WTC11 (cell line): Measurements from ENCODE around the gene EYS. TPM values are rescaled to one million over a fixed set of nuclear protein-coding genes. Genes with fewer than 3 reads are reported as not detected.

Experiments
- ATAC-seq: fragments of 200-7000 bp; cut with Tn5 transposase; 2 replicates; pipeline ENCODE4 v1.10.0; 2021; ENCODE audit warnings: mild to moderate bottlenecking, moderate library complexity
- CTCF ChIA-PET: fragments of 300-600 bp; sonication (Branson Sonifier 250); formaldehyde crosslinking; loops from one replicate; lab custom pipeline; 2021; ENCODE audit warnings: antibody characterized with exemption; lab: Charles Lee
- POLR2A ChIA-PET: fragments of 350-600 bp; sonication (Branson Sonifier 250); formaldehyde crosslinking; loops from one replicate; lab custom pipeline; 2021; ENCODE audit warnings: antibody characterized with exemption; lab: Charles Lee
- DNase-seq: peaks from one replicate; pipeline ENCODE4 v3.0.0; 2021; ENCODE audit warnings: low spot score
- H3K27ac Mint-ChIP-seq: 2 replicates; pipeline ENCODE4 v1.8.0; 2021; ENCODE audit warnings: mixed read lengths
- H3K27me3 Mint-ChIP-seq: 2 replicates; pipeline ENCODE4 v1.8.0; 2021; ENCODE audit warnings: low read depth, mild to moderate bottlenecking, moderate library complexity, mixed read lengths
- H3K36me3 Mint-ChIP-seq: 2 replicates; pipeline ENCODE4 v1.8.0; 2021; ENCODE audit warnings: mixed read lengths
- H3K4me1 Mint-ChIP-seq: 2 replicates; pipeline ENCODE4 v1.8.0; 2022; ENCODE audit warnings: mixed read lengths
- H3K4me3 Mint-ChIP-seq: 2 replicates; pipeline ENCODE4 v1.8.0; 2021; ENCODE audit warnings: mild to moderate bottlenecking, moderate library complexity, mixed read lengths
- H3K9me3 Mint-ChIP-seq: 2 replicates; pipeline ENCODE4 v1.8.0; 2021; ENCODE audit warnings: mixed read lengths
- ATF3 ChIP-seq: sonication (generic); formaldehyde crosslinking; conservative IDR thresholded peaks from 2 replicates; pipeline ENCODE4 v1.8.1; 2022; ENCODE audit warnings: mild to moderate bottlenecking, missing genetic modification reagents
- CTCF ChIP-seq: fragments of 200-600 bp; IDR thresholded peaks from 2 replicates; pipeline ENCODE4 v1.8.0; 2022; ENCODE audit warnings: antibody characterized with exemption
- ETV6 ChIP-seq: sonication (generic); formaldehyde crosslinking; IDR thresholded peaks from 2 replicates; pipeline ENCODE4 v1.8.1; 2022; ENCODE audit warnings: mild to moderate bottlenecking, missing genetic modification reagents
- FOXP4 ChIP-seq: sonication (generic); formaldehyde crosslinking; IDR thresholded peaks from 2 replicates; pipeline ENCODE4 v1.8.0; 2022; ENCODE audit warnings: mild to moderate bottlenecking, missing genetic modification reagents
- GTF2I ChIP-seq: fragments of 250-450 bp; sonication (Bioruptor Pico); conservative IDR thresholded peaks from 2 replicates; pipeline ENCODE4 v1.4.0; 2021; ENCODE audit warnings: mild to moderate bottlenecking
- KAT7 ChIP-seq: sonication (generic); formaldehyde crosslinking; IDR thresholded peaks from 2 replicates; pipeline ENCODE4 v1.8.1; 2023; ENCODE audit warnings: missing genetic modification reagents, mild to moderate bottlenecking, borderline replicate concordance
- MYBL2 ChIP-seq: sonication (generic); formaldehyde crosslinking; IDR thresholded peaks from 2 replicates; pipeline ENCODE4 v1.8.1; 2023; ENCODE audit warnings: mild to moderate bottlenecking, moderate library complexity, missing genetic modification reagents
- NFATC4 ChIP-seq: fragments of 250-450 bp; sonication (Bioruptor Pico); IDR thresholded peaks from 2 replicates; pipeline ENCODE4 v1.9.0; 2021; ENCODE audit warnings: mild to moderate bottlenecking
- NR1H2 ChIP-seq: sonication (generic); formaldehyde crosslinking; IDR thresholded peaks from 2 replicates; pipeline ENCODE4 v1.9.0; 2021; ENCODE audit warnings: mild to moderate bottlenecking, moderate library complexity, missing genetic modification reagents
- SMAD3 ChIP-seq: sonication (generic); formaldehyde crosslinking; IDR thresholded peaks from 2 replicates; pipeline ENCODE4 v1.8.0; 2022; ENCODE audit warnings: missing genetic modification reagents, mild to moderate bottlenecking, borderline replicate concordance
- ZMAT4 ChIP-seq: fragments of 250-450 bp; sonication (Bioruptor Pico); IDR thresholded peaks from 2 replicates; pipeline ENCODE4 v1.9.0; 2021; ENCODE audit warnings: mild to moderate bottlenecking
- ZNF317 ChIP-seq: sonication (generic); formaldehyde crosslinking; IDR thresholded peaks from 2 replicates; pipeline ENCODE4 v1.8.1; 2023; ENCODE audit warnings: low read depth, mild to moderate bottlenecking, moderate library complexity, missing genetic modification reagents, borderline replicate concordance
- ZSCAN18 ChIP-seq: fragments of 250-450 bp; sonication (Bioruptor Pico); IDR thresholded peaks from 2 replicates; pipeline ENCODE4 v2.1.2; 2022; ENCODE audit warnings: mild to moderate bottlenecking, moderate library complexity
- total RNA-seq: library from RNA; stranded (reverse); gene quantifications from 3 replicates; pipeline ENCODE4 v1.2.3, GENCODE V29; 2021
- TF ChIP-seq, protein P1 (sequence below): sonication (generic); formaldehyde crosslinking; IDR thresholded peaks from 2 replicates; pipeline ENCODE4 v1.8.1; 2023; ENCODE audit warnings: mild to moderate bottlenecking, missing genetic modification reagents, moderate library complexity
- TF ChIP-seq, protein P2 (sequence below): sonication (generic); formaldehyde crosslinking; IDR thresholded peaks from 2 replicates; pipeline ENCODE4 v1.8.0; 2023; ENCODE audit warnings: missing genetic modification reagents, mild to moderate bottlenecking, borderline replicate concordance

The EYS gene
- total RNA-seq, 1 experiment from 2014 or later, result not detected

DNA sequence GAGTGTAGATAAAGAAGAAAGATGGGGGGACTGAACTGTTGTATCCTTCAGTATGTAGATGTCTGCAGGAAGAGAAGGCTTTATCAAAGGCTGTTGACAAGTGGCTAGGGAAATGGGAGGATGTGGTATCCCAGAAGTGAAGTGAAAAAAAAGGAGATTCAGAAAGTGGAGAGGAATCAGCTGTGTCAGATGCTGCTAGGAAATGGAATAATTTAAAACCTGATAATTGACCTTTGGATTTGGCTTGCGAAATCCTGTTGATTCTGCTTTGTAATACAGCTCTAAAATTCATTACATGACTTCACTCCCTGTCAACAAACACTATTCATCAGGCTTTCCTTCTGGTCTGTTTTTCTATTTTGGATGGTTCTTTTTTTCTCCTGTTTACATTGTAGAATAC, 2029.7 kb downstream of the EYS start (continued):
- TF ChIP-seq, protein P1, sequence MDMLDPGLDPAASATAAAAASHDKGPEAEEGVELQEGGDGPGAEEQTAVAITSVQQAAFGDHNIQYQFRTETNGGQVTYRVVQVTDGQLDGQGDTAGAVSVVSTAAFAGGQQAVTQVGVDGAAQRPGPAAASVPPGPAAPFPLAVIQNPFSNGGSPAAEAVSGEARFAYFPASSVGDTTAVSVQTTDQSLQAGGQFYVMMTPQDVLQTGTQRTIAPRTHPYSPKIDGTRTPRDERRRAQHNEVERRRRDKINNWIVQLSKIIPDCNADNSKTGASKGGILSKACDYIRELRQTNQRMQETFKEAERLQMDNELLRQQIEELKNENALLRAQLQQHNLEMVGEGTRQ (CRISPR knock-in tag), result no peak
- no peak for TF ChIP-seq ETV6 (CRISPR knock-in tag)
- TF ChIP-seq GTF2I (CRISPR knock-in tag), result no peak
- TF ChIP-seq KAT7 (CRISPR knock-in tag), result no peak
- TF ChIP-seq ZNF317 (CRISPR knock-in tag), result no peak
- no peak for TF ChIP-seq ZMAT4 (CRISPR knock-in tag)

GRCh38 chr6:63676412-63677114, 2030.5 kb downstream of the EYS start:
- Mint-ChIP-seq H3K27me3 (no peaks in the 10 kb centered on the region), H3K27ac (no peak overlapping the region), H3K36me3 (peaks cover 14% of the 10 kb centered on the region)
- no peak for ATAC-seq
- no peak for TF ChIP-seq CTCF
- no peak for TF ChIP-seq ATF3 (CRISPR knock-in tag)
- TF ChIP-seq NFATC4, result no peak
- TF ChIP-seq MYBL2, result no peak
- no peak for TF ChIP-seq ZSCAN18 (CRISPR knock-in tag)
- TF ChIP-seq SMAD3 (CRISPR knock-in tag), result no peak
- TF ChIP-seq, all 79 proteins: peak for 0
- no peak for DNase-seq
- H3K4me1 Mint-ChIP-seq, result peaks cover 20% of the 10 kb centered on the region
- H3K9me3 Mint-ChIP-seq, result no peaks in the 10 kb centered on the region
- no peak overlapping the region for H3K4me3 Mint-ChIP-seq
- ChIA-PET POLR2A (no interaction called here), CTCF (no interaction called here)

DNA sequence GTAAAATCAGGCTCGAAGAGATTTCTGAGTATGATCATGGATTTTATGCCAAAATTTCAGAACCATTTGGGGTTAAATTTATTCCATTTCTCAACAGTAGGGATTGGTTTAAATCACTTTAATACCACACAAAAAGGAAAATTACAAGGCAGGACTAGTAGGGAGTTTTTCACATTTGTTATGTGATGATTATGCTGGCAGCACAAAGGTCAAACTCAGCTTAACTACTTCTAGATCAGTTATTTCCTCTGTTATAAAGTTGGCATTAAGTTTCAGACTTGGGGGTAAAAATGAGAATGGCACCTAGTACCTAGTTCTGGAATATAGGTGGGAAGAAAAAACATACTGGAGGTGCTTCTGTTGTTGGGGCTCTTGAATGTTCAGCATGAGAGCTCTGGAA, 2031.9 kb downstream of the EYS start:
- H3K9me3 Mint-ChIP-seq, result no peaks in the 10 kb centered on the region
- H3K27me3 Mint-ChIP-seq, result no peaks in the 10 kb centered on the region
- TF ChIP-seq KAT7 (CRISPR knock-in tag) (no peak), NR1H2 (CRISPR knock-in tag) (no peak), FOXP4 (CRISPR knock-in tag) (no peak)
- TF ChIP-seq, protein P2, sequence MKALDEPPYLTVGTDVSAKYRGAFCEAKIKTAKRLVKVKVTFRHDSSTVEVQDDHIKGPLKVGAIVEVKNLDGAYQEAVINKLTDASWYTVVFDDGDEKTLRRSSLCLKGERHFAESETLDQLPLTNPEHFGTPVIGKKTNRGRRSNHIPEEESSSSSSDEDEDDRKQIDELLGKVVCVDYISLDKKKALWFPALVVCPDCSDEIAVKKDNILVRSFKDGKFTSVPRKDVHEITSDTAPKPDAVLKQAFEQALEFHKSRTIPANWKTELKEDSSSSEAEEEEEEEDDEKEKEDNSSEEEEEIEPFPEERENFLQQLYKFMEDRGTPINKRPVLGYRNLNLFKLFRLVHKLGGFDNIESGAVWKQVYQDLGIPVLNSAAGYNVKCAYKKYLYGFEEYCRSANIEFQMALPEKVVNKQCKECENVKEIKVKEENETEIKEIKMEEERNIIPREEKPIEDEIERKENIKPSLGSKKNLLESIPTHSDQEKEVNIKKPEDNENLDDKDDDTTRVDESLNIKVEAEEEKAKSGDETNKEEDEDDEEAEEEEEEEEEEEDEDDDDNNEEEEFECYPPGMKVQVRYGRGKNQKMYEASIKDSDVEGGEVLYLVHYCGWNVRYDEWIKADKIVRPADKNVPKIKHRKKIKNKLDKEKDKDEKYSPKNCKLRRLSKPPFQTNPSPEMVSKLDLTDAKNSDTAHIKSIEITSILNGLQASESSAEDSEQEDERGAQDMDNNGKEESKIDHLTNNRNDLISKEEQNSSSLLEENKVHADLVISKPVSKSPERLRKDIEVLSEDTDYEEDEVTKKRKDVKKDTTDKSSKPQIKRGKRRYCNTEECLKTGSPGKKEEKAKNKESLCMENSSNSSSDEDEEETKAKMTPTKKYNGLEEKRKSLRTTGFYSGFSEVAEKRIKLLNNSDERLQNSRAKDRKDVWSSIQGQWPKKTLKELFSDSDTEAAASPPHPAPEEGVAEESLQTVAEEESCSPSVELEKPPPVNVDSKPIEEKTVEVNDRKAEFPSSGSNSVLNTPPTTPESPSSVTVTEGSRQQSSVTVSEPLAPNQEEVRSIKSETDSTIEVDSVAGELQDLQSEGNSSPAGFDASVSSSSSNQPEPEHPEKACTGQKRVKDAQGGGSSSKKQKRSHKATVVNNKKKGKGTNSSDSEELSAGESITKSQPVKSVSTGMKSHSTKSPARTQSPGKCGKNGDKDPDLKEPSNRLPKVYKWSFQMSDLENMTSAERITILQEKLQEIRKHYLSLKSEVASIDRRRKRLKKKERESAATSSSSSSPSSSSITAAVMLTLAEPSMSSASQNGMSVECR, result no peak
- ATAC-seq (no peak), DNase-seq (no peak)
- peaks cover 3% of the 10 kb centered on the region; the same call in 1 of the 2 replicates for H3K36me3 Mint-ChIP-seq
- H3K4me1 Mint-ChIP-seq, result peaks cover 19% of the 10 kb centered on the region
- ChIA-PET CTCF (interaction anchor here (0.7 kb wide), 1 partner anchor 77 kb away, joined by 3 read pairs; no protein-coding TSS in a partner anchor), POLR2A (no interaction called here)
- H3K4me3 Mint-ChIP-seq, result no peak overlapping the region
- H3K27ac Mint-ChIP-seq, result no peak overlapping the region
